ENCODE data around the gene CGB3.

Gene CGB3

GRCh38 chr19:49014870-49015255 lies 9.3 kb downstream of the CGB3 start:
- no peak for DNase-seq

GRCh38 chr19:49014123-49014869 lies 9.8 kb downstream of the CGB3 start:
- no peak for DNase-seq

DNA sequence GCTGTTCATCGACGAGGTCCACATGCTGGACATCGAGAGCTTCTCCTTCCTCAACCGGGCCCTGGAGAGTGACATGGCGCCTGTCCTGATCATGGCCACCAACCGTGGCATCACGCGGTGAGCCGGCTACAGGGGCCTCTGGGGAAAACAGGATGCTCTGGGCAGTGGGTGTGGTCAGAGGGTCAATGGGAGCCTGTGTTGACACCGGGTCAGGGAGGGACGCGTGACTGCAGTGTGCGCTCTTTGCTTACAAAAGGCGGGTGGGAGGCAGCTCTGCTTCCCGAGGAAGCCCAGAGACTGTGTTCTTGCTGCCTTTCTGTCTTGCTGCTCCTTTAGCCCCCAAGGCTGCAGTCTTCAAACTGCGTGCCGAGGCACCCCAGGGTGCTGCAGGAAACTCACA lies 12.9 kb downstream of the CGB3 start:
- DNase-seq, result no peak

DNA sequence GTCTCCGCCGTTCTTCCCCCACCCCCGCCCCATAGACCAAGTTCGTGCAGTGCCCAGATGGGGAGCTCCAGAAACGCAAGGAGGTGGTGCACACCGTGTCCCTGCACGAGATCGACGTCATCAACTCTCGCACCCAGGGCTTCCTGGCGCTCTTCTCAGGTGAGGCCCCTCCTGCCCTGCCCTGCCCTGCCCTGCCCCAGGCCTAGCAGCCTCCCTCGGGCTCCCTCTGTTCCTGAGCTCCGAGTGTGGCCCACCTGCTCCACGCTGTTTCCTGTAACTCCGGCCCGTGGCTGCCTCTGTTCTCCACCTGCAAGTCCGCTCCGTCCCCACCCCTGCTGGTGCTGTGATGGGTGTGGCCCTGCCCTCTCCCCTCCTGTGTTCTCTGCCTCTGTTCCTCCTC lies 13.7 kb downstream of the CGB3 start:
- no peak for DNase-seq

- no peak for DNase-seq
Observed at GRCh38 chr19:49009828-49010227, 14.3 kb downstream of the CGB3 start.

GRCh38 chr19:49006905-49007304 lies 17.2 kb downstream of the CGB3 start:
- DNase-seq, result no peak

GRCh38 chr19:49004964-49005614 lies 19.0 kb downstream of the CGB3 start:
- no peak for DNase-seq

GRCh38 chr19:49004133-49004532 lies 20.0 kb downstream of the CGB3 start:
- no peak for DNase-seq

DNA sequence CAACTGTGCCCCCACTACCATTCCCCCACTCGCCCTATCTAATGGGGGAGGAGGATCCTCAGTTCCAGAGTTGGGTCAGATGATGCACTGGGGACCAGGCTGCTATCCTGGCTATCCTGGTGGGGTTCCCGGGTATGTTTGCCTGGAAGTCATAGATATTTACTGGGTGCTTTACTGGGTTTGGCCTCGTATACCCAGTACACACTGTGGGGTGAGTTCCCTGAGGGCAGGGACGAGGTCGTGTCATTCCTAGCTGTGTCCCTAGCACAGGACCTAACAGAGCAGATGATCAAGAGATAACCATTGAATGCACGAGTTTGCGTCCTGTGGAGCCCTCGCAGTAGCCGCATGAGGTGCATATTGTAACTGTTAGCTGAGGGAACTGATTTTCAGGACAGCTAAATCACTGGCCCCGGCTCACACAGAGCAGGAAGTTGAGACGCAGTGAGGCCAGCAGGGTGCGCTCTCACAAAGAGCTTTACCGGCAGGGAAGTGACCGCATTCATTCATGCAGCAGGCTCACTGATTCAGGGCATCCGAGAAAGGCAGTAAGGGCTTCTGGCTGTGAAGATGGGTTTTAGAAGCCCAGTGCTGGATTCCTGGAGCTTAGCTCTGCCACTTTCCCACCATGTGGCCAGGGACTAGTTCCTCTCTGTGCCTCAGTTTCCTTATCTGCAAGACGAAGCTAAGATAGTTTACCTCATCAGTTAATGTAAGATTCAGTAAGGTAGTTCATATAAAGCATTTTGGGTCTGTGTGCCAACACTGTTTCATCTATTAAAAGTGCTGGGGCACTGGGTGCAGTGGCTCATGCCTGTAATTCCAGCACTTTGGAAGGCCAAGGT lies 24.4 kb downstream of the CGB3 start:
- peak; percentile 82 for DNase-seq

DNA sequence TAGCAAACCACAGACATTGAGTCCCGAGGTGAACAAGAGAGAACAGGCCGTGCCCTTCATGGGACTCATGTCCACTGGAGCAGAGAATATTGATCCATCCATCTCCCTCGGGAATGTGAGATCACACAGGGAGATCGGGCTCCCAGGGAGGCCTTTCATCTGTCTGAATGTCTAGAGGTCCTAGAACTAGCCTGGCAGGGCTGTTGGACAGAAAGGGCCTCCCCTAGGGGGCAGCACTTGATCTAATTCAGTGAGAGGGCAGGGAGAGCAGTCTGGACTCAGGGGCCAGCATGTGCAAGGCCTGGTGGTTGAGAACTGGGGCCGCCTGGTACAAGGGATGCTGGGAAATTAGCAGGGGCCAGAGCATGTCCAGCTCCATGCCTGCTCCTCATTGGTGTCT lies 26.2 kb downstream of the CGB3 start:
- DNase-seq, result peak; percentile 76

DNA sequence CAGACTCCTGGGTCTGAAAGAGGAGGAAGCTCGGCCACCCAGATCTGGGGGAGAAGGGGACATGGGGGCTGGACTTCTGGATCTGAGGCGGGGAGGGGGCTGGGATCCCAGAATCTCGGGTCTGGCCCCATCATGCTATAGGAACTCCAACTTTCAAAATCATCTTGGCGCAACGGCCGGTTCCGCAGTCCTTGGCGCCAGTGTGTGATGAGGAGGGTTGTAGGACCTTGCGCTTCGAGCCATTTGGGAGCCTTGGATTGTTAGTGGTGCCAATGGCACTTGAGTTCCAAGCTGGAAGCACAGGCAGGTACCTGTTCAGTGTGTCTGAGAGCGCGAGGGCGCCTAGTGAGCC lies 30.1 kb downstream of the CGB3 start:
- DNase-seq, result no peak

GRCh38 chr19:48993175-48994034 lies 30.7 kb downstream of the CGB3 start, which contains the start of the genes GYS1 and RUVBL2:
TSS of gene GYS1 (minus strand) at chr19:48993309. CDS start at chr19:48993112, 197 bp downstream.
TSS of gene RUVBL2 (plus strand) at chr19:48993887. CDS start at chr19:48993912, 25 bp downstream.
- peak; percentile 100 for DNase-seq

DNA sequence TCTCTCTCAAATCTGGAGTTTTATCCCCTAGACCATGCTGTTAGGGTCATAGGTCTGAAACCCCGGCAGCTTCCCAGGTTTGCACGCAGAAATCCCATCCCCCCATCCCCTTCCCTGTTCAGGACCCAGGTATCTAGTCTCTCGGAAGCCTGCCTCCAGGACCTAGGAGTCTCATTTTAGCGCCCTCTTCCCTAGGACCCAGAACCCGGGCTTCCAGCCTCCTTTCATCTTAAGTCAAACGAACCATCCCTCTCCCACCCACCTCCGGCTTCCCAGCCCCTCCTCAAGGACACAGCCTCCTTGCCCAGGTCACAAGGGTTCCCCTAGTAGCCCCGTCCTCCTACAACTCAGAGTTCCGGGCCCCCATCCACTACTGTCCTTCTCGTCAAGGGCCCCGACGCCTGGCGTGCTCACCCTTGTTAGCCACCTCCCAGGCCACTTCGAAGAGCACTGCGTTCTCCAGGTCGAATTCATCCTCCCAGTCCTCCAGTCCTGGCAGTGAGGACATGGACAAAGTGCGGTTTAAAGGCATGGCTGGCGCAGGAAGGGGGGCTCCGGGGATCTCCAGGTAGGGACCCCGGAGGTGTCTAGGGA lies 31.5 kb downstream of the CGB3 start:
- no peak for DNase-seq

- no peak for DNase-seq
Observed at GRCh38 chr19:48991873-48992580, 32.1 kb downstream of the CGB3 start.

DNA sequence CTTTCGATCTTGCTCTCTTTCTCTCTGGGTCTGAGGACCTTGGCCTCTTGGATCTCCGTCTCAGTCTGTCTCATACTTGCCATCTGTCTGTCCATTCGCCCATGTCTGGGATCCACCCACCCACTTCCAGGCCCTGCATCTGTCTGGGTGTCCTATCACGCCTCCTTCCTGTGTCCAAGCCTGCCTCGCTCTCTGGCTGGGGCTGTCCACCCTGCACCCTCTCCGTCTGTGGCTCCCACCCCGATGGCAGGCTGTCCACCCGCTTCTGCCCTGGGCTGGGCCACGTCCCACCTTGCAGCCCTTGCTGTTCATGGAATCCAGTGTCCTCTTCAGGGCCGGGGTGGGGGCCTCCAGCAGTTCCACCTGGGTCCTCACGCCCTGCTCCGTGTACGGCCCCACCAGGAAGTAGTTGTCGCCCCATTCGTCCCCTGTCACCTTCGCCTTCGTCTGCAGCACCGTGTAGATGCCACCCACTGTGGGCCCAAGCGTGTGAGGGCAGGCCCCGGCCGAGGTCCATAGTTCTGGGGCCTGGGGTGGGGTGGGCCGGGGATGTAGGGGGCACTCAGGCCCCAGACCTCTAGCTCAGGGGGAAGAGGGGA lies 33.0 kb downstream of the CGB3 start:
- DNase-seq, result no peak

GRCh38 chr19:48990400-48990799 lies 33.7 kb downstream of the CGB3 start:
- no peak for DNase-seq

DNA sequence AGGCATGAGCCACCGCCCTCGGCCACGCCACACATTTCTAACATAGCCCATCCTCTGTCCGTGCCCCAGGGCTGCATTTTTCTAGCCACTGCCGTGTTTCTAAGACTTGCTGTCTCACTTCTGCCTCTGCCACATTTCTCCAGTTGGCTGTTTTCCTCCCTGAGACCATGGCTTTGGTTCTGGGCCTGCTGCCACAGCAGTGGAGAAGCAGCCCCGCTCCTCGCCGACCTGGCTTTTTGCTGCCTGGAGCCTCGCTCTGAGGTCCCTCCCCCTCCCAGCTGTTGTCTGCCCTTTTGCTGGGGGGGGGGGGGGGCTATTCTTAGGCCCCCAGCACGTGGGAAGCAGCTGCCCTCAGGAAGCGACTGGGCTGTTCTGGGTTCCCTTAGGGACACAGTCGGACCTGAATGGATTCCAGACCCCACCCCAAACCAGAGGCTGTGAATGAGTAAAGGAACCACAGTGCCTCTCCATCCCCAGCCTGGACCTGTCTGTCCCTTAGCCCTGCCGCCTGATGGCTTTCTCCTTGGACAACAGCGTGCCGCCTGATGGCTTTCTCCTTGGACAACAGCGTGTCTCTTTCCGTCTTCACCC lies 34.3 kb downstream of the CGB3 start:
- no peak for DNase-seq

GRCh38 chr19:48988860-48989259 lies 35.3 kb downstream of the CGB3 start:
- no peak for DNase-seq

- no peak for DNase-seq
Observed at GRCh38 chr19:48988286-48988685, 35.8 kb downstream of the CGB3 start.

DNA sequence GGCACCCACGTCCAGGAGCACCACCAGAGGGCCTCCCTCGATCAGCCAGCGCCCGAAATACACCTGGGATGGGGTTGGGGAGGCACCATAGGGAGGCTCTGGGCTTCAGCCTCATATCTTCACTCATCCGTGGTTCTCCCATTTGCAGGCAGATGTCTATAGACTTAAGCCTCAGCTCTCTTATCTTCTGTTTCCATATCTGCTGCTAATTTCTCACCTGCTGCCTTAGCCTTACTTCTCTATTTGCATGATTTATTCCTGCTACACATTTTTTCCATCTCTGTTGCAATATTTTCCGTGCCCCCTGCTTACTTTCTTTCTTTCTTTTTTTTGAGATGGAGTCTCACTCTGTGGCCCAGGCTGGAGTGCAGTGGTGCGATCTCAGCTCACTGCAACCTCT lies 36.8 kb downstream of the CGB3 start:
- no peak for DNase-seq

- DNase-seq, result no peak
Observed at GRCh38 chr19:48986211-48986610, 37.9 kb downstream of the CGB3 start.
